HG03280 (cell line): ENCODE results near the gene SLC34A3.

Source experiments
- ATAC-seq: cut with Tn5 transposase; IDR thresholded peaks from one replicate; pipeline ENCODE4 v1.9.1; 2021; ENCODE audit warnings: mild to moderate bottlenecking, moderate library complexity; ENCODE audit not compliant: unreplicated experiment

Gene SLC34A3

DNA sequence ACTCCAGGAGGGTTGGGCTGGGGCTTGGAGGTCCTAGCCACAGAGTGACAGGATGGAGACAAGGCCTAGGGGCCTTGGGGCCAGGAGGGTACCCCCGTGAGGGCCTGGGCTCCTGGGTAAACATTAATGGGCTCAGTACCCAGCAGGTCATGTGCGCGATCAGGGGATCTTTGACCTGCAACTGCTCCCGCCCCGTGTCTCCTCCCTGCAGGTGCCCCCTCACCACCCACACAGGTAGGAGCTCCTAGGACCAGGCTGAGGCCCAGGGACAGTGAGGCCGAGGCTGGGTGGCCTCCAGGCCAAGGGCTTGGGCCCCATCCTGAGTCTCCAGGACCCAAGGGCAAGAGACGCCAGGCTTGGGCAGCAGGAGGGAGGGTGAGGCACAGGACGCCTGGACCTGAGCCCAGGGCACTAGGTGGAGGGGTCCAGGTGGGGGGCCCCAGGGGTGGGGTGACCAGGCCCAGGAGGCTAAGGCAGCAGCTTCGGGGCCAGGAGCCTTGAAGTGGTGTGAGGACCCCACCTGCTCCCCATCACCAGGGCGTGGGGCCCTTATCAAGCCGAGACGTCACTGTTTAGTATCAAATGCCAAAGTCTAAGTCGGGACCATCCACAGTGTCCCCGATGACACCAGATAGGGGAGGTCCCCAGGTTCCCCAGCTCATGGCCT is at the start of gene SLC34A3:
Gene SLC34A3 (plus strand): TSS at position 197 of the 667 bp plus-strand sequence. CDS start 802 bp downstream, outside the sequence.
- ATAC-seq, result no peak

- no peak for ATAC-seq
These were observed 49.0 kb upstream of the SLC34A3 start for GRCh38 chr9:137181680-137182079.

- no peak for ATAC-seq
These were observed 47.9 kb upstream of the SLC34A3 start for GRCh38 chr9:137182836-137183235.

DNA sequence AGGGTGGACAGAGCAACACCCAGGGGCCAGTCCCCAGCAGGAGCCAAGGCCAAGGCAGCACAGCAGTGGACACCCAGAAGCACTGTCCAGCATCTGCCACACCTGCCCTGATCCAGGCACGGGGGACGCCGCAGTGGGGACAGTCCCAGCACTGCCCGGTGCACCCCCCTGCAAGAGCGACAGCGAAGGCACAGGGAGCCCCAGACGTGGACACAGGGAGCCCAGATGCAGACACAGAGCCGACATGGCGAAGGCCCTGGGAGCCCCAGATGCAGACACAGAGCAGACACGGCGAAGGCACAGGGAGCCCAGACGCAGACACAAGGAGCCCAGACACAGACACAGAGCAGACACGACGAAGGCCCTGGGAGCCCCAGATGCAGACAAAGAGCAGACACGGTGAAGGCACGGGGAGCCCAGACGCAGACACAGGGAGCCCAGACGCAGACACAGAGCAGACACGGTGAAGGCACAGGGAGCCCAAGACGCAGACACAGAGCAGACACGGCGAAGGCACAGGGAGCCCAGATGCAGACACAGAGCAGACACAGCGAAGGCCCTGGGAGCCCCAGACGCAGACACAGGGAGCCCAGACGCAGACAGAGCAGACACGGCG is 46.6 kb upstream of the SLC34A3 start:
- ATAC-seq, result no peak

GRCh38 chr9:137184881-137185660 is 45.6 kb upstream of the SLC34A3 start:
- ATAC-seq, result no peak

DNA sequence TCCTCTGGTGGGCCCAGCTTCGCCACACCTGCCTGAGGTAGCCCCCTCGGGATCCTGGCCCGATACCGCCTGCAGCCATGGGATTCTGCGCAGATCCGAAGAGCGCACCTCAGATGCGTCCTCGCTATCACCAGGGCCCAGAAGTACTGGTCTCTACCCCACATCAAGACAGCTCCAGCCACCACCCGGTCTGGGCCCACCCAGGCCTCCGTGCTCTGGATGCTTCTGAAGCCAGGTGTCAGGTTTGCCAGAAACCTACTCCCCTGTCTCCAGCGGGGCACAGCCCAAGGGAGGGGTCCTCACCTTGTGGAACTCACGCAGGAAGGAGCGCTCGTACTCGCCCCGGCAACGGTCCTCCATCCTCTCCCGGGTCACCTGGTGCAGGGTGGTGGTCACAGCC is 44.8 kb upstream of the SLC34A3 start:
- no peak for ATAC-seq

GRCh38 chr9:137186385-137186784 is 44.3 kb upstream of the SLC34A3 start:
- ATAC-seq, result no peak

DNA sequence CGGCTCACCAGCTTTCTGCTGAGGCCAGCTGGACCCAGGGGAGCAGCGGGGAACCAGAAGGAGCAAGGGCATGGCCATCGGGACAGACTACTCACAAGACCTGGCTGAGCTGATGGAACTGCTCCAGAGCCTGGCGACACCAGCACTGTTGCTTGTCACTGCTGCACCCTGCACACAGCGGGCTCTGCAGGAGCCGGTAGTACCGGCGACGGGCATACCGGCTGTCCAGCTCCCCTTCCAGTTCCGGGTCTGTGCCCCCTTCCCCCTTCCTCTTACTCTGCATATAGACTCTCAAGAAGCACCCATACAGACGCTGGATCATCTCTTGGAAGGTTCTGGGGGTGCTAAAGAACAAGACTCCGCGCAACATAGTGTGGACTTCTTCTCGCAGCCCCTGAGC is 43.3 kb upstream of the SLC34A3 start:
- ATAC-seq, result no peak

DNA sequence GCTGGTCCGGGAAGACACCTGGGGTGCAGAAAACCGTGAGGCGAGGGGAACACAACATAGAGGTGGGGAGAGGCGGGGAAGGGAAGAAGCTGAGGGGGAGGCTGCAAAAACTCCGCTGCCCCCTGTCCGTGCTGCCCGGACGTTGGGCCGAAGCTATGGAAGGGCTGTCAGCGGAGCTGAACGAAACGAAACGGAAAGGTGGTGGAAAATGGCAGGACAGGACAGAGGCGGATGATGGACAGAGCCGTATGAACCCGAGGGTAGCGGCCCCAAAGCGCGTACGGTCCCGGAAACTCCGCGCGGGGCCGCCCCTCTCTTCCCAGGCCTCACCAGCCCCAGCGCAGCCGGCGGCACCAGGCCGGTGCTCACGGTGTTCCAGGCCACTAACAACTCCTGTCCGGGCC is 42.6 kb upstream of the SLC34A3 start:
- no peak for ATAC-seq

DNA sequence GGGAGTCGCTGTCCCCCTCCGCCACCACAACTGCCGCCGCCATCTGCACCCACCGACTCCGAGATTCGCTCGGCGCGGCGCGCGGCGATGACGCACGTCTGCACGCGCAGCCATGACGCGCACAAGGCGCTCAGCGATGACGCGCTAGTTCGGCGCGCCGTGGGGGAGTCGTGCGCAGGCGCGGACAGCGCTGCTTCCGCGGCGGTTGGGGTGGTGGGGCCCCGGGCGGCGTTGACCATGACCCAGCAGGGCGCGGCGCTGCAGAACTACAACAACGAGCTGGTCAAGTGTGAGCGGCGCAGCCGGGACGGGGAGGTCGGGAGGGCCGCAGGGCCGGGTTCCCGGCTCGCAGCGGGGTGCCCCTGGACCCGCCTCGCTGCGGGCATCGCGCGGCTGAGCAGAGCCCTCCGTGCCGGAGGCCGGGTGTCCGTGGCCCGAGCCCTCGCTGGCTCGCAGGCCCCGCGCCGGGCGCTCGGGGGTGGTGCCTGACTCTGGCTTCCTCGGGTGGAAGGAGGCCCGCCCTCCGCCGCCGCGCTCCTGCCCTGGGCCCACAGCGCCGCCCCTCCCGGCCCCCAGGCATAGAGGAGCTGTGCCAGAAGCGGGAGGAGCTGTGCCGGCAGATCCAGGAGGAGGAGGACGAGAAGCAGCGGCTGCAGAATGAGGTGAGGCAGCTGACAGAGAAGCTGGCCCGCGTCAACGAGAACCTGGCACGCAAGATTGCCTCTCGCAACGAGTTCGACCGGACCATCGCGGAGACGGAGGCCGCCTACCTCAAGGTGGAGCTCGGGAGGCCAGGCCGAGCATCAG is 42.0 kb upstream of the SLC34A3 start, which contains the start of the genes ANAPC2 and SSNA1:
Gene ANAPC2 (minus strand): TSS at position 71 of the 807 bp plus-strand sequence. CDS start 28 bp downstream, at position 43.
Gene SSNA1 (plus strand): TSS at position 187 of the 807 bp plus-strand sequence. CDS start 51 bp downstream, at position 238.
- ATAC-seq, result peak; percentile 77

DNA sequence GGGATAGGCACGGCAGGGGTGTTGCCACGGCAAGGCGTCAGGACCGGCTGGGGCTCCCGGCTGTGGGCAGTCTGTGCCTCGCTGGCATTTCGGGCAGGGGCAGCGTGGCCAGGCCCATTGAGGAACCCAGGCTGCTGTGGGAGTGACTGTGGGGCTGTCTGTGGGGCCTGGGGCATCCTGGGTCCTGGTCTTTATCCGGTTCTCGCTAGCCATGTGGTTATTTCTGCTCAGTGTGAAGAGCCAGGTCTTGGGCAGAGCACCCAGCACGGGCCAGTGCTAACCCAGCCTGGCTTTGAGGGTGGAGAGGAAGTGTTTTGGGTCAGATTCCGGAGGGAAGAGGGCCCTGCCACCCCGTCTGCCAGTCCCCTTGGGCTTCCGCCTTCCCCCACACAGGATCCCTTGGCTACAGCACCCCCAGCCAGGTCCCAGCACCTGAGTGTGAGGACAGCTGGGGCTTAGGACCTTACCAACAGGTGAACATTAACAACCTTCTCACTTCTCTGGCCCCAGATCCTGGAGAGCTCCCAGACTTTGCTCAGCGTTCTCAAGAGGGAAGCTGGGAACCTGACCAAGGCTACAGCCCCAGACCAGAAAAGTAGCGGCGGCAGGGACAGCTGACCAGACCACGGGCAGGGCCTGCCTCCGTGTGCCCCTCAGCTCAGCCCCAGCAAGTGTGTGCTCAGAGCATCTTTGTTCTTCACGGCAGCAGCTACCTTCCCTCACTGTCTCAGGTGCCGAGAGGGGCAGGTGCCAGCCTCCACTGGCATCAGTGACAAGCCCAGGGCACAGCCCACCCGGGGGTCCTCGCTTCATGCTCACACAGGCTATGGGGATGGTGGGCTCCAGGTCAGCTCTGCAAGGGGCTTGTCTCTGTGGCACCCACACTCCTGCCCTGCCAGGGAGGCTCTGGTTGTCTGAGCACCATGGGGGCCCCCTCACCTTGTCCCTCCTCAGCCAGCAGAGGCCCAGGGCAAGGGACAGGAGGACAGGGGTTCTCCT is 41.1 kb upstream of the SLC34A3 start:
- no peak for ATAC-seq

DNA sequence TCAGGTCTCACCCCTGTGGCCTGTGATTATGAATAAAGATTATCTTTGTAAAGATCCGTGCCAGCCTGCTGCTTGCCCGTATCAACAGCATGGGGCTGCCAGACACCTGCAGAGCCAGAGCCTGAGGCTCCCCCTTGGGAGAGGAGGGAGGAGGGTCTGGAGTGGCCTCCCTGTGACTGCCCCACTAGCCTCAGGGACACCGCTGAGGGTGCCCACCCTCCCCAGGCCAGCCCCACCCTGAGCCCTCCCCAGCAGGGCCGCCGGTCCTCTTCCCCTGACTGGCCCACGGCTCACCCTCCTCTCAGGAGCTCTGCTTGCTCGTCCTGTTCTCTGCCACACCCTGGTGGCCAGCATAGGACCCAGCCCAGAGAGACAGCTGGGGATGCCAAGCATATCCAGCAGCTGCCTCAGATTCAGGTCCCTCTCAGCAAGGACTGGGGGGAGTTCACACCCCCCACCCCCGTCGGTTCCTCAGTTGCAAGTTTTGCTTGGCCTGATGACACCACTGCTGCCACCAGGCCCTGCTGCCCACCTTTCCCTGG is 40.3 kb upstream of the SLC34A3 start:
- ATAC-seq, result no peak

DNA sequence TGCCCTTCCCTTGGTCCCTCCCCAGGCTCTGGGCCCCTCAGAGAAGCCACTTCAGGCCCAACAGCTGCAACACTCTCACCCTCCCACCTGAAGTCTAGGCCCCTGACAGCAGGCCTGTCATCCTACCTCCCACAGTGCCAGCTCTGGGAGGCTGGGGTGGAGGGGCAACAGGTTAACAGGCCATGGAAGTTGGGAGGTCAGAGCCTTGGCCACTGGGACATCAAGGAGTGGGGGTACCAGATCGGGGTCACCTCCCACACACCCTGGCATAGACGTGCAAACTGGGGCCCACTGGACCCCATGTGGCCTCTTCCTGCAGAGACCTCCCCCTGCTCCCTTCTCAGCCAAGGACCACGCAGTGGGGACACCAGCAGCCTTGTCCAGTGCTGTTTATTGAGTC is 39.5 kb upstream of the SLC34A3 start:
- ATAC-seq, result no peak

DNA sequence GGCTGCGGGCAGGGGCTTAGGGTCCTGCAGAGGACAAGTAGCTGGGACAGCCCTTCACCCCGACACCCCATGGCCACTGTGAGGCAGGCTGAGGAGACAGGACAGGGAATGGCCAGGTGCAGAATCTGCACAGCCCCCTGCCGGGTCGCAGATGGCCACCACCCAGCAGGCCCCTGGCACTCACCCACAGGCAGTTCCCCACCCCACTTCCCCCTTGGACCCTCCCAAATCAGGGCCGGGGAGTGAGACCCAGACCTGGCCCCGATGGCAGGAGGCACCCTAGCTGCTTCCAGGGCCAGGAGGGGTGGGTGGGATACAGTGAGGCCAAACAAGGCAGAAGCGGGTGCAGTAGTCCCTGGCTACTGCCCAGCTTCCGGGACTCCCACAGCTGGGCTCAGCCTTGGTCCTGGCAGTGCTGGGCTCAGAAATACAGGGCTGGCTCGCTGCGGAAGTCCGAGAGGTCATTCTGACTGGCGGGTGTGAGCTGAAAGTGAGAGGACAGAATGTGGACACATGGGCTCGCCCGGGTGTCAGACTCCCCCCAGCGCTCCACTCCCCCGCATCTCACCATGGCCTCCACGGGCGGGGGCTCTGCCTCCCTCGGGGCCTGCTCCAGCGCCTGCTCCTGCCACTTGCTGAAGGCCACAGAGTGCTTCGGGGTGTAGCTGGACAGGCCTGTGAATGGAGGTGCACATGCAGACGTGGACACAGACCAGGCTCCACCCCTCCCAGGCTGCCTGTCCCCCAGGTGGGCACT is 38.8 kb upstream of the SLC34A3 start:
- no peak for ATAC-seq

DNA sequence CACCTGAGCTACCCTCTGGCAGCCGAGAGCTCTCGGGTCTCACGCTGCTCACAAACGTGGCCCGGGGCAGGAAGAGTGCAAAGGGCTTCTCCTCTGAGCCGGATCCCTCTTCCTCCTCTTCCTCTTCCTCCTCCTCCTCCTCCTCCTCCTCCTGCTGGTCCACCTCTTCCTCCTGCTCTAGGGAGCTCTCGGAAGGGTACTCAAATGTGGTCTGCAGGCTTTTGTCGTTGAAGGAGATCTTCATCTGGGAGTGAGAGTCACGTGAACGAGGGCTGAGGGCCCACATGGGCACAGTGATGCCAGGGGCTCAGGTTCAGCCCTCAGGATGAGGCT is 38.3 kb upstream of the SLC34A3 start:
- ATAC-seq, result no peak

DNA sequence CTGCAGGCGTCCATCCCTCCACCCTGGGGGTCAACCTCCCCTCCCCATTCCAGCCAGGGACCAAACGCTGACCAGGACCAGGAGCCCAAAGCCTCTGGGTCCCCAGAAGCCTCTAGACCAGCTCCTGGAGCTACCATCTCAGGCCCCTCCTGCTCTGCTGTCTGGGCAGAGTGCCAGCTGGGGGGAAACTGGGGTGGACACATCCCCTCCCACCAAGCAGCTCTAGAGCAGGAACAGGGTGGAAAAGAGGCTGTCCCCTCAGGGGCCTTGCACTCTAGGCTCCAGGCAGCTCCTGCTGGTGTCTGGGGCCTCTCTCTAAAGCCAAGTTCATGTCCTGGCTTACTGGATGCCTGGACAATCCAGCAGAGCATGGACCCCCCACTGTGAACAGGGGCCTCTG is 37.8 kb upstream of the SLC34A3 start:
- no peak for ATAC-seq

DNA sequence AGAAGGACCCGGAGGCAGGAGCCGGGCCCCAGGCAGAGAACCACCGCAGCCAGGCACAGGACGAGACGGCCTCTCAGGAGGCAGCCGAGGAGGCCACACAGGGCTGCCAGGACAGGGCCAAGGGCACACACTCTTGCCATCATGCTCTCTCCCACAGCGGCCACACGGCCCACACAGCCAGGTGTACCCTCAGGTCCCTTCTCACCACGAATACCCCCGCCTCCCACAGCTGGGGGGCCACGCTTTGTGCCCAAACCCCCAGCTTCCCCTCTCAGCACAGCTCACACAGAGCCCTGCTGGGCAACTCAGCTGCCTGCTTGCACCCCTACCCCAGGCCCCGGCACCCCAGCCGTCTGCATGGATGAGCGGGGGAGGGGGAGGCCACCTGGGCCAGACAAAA is 36.9 kb upstream of the SLC34A3 start:
- no peak for ATAC-seq

DNA sequence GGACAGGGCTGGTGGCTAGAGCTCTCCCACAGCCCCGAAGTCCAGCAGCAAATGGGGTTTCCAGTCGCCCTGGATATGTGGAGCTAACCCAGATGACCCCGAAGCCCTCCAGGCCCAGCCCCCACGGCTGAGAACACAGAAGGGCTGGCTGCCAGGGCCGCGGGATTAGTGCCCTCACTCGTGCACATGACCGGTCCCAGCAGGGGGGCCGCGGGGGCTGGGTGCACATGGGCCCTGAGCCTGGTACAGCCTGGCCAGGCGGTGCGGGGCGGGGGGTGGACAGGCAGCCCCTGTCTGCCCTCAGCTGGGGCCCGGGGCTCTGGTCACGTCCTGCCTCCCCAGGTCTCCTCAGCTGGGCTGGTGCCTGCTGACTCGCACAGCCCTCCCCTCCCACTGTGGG is 36.3 kb upstream of the SLC34A3 start:
- ATAC-seq, result no peak

GRCh38 chr9:137194909-137195308 is 35.8 kb upstream of the SLC34A3 start:
- ATAC-seq, result no peak
